ENCODE data around the gene ABCF1.

GRCh38 chr6:30590509-30590908 is 19.3 kb downstream of the ABCF1 start:
- TF ChIP-seq EP300 (IDR thresholded peaks at IDR 0.05; ENCODE audit: borderline replicate concordance): peak; percentile 4; the same call in 1 of the 2 replicates
- no peak for TF ChIP-seq TAF1 (IDR thresholded peaks at IDR 0.05; ENCODE audit: low read depth)
- TF ChIP-seq CREB1 (IDR thresholded peaks at IDR 0.05; ENCODE audit: low read depth): no peak
- TF ChIP-seq MAX (IDR thresholded peaks at IDR 0.05): no peak

Data from Ishikawa (cell line).